HepG2 (cell line): ENCODE results near the gene ID4. TPM values are rescaled to one million over a fixed set of nuclear protein-coding genes. Genes with fewer than 3 reads are reported as not detected.

Experiments used
- ATAC-seq: fragments of 200-7000 bp; cut with Tn5 transposase; 3 replicates; pipeline ENCODE4 v1.9.1; 2020; ENCODE audit warnings: mild to moderate bottlenecking, moderate library complexity
- BruUV-seq: library from RNA; stranded (reverse); fragments of 400-500 nt; replicated peaks from 2 replicates; lab custom pipeline; 2021; lab: Mats Ljungman, UMichigan
- CTCF ChIA-PET: fragments of 300-600 bp; formaldehyde crosslinking; extraction: SDS; loops from one replicate; lab custom pipeline; 2021; ENCODE audit warnings: low total read pairs, inconsistent platforms, low intra/inter-chr PET ratio; lab: Yijun Ruan, JAX
- POLR2A ChIA-PET: fragments of 350-600 bp; sonication (Branson Sonifier 250); formaldehyde crosslinking; loops from one replicate; lab custom pipeline; 2020; ENCODE audit warnings: antibody characterized with exemption, inconsistent platforms; lab: Yijun Ruan, JAX
- DNase-seq: peaks from one replicate; pipeline ENCODE4 v3.0.0-alpha.2; 2015; ENCODE audit warnings: low spot score
- FAIRE-seq: peaks from 3 replicates; lab custom pipeline; 2011; peaks lifted over from hg19 to GRCh38; lab: Jason Lieb, UNC
- H2AFZ ChIP-seq: one replicate; pipeline ENCODE4 v1.6.1; 2011; ENCODE audit warnings: low read length, inconsistent platforms
- H3K27ac ChIP-seq: fragments of 300-600 bp; 3 replicates; pipeline ENCODE4 v1.8.0; 2011; ENCODE audit warnings: mixed run types, mild to moderate bottlenecking, mixed read lengths, low read length, inconsistent platforms; ENCODE audit not compliant: insufficient read depth; ENCODE audit errors: extremely low read length
- H3K27me3 ChIP-seq, 2 experiments: fragments of 200-600 bp in 1 of 2; 2 replicates in 1 of 2; 3 replicates in 1 of 2; pipeline versions ENCODE4 v1.6.0 to v1.8.0; 2011; ENCODE audit warnings: low read length in 2 of 2, mild to moderate bottlenecking in 2 of 2, moderate library complexity in 2 of 2, inconsistent platforms in 1 of 2; ENCODE audit not compliant: insufficient read depth in 2 of 2, control insufficient read depth in 1 of 2
- H3K36me3 ChIP-seq, 2 experiments: fragments of 200-600 bp in 1 of 2; replicated peaks in 1 of 2; 2 replicates in 1 of 2; 3 replicates in 1 of 2; pipeline versions ENCODE4 v1.5.1 to v1.8.0; 2011; ENCODE audit warnings: low read length in 2 of 2, inconsistent platforms in 1 of 2; ENCODE audit not compliant: insufficient read depth in 2 of 2, control insufficient read depth in 1 of 2
- H3K4me1 ChIP-seq: 2 replicates; pipeline ENCODE4 v1.5.1; 2012; ENCODE audit warnings: low read length, inconsistent platforms; ENCODE audit not compliant: insufficient read depth
- H3K4me2 ChIP-seq: 2 replicates; pipeline ENCODE4 v1.6.0; 2011; ENCODE audit warnings: low read depth, low read length, inconsistent platforms
- H3K4me3 ChIP-seq, 3 experiments: fragments of 200-600 bp in 1 of 3; sonication (generic), shearing (Covaris generic) in 1 of 3; replicated peaks in 1 of 3; 2 replicates each; pipeline ENCODE4 v1.5.1; 2011 to 2016; ENCODE audit warnings: low read length in 3 of 3, inconsistent platforms in 2 of 3, low read depth in 2 of 3, mild to moderate bottlenecking in 2 of 3, control low read depth in 1 of 3, mixed read lengths in 1 of 3; ENCODE audit not compliant: insufficient read depth in 1 of 3
- H3K79me2 ChIP-seq: one replicate; pipeline ENCODE4 v1.6.1; 2011; ENCODE audit warnings: low read length, inconsistent platforms; ENCODE audit not compliant: insufficient read depth
- H3K9ac ChIP-seq: 2 replicates; pipeline ENCODE4 v1.6.0; 2011; ENCODE audit warnings: mild to moderate bottlenecking, low read depth, low read length, inconsistent platforms; ENCODE audit not compliant: insufficient read depth
- H3K9me3 ChIP-seq: 2 replicates; pipeline ENCODE4 v1.5.1; 2012; ENCODE audit warnings: mild to moderate bottlenecking, low read length
- H4K20me1 ChIP-seq: 2 replicates; pipeline ENCODE4 v1.6.0; 2011; ENCODE audit warnings: inconsistent platforms, mild to moderate bottlenecking, low read length, moderate library complexity; ENCODE audit not compliant: insufficient read depth
- ATF1 ChIP-seq: IDR thresholded peaks from 2 replicates; pipeline ENCODE4 v1.6.1; 2016; ENCODE audit warnings: mild to moderate bottlenecking, control low read depth
- BCL6 ChIP-seq: IDR thresholded peaks from 2 replicates; pipeline ENCODE4 v1.6.1; 2016; ENCODE audit warnings: missing genetic modification reagents, missing compliant biosample characterization
- HMG20A ChIP-seq: IDR thresholded peaks from 2 replicates; pipeline ENCODE4 v1.6.1; 2016; ENCODE audit warnings: borderline replicate concordance
- MIXL1 ChIP-seq: IDR thresholded peaks from 2 replicates; pipeline ENCODE4 v1.6.1; 2016
- RAD21 ChIP-seq: fragments of 450-650 bp; formaldehyde crosslinking; IDR thresholded peaks from 2 replicates; pipeline ENCODE4 v1.5.0; 2020; ENCODE audit warnings: mild to moderate bottlenecking
- SMC3 ChIP-seq: IDR thresholded peaks from 2 replicates; pipeline ENCODE4 v1.6.1; 2011; ENCODE audit warnings: low read length, improper control_type of control experiment
- STAG1 ChIP-seq: sonication (generic); formaldehyde crosslinking; IDR thresholded peaks from 2 replicates; pipeline ENCODE4 v1.4.0; 2020; ENCODE audit warnings: missing genetic modification reagents
- WGBS: methylation state at CpG from one replicate; pipeline ENCODE4 v1.1.6; 2017; ENCODE audit warnings: low lambda C conversion rate; 5-methylcytosine and 5-hydroxymethylcytosine counted together
- in situ Hi-C: cut with HindIII; loops from 2 replicates; pipeline ENCODE4 v1.10.0; 2017; ENCODE audit warnings: low pct_unique_long_range_greater_than_20kb; ENCODE audit not compliant: extremely low pct_ligation_motif_present
- intact Hi-C: fragments of 100-400 bp; cut with micrococcal nuclease; formaldehyde crosslinking; loops from one replicate; pipeline ENCODE4 v1.10.0; 2022; ENCODE audit not compliant: unreplicated experiment
- polyA plus RNA-seq, 8 experiments: library from polyadenylated mRNA; depleted of rRNA in 3 of 8; stranded (reverse) in 7 of 8; unstranded in 1 of 8; fragments of >200 nt; fragmentation: Illumina TruSeq in 4 of 8; extraction: Trizol in 4 of 8; gene quantifications; 2 replicates each; pipeline versions ENCODE4 v1.2.1 to v1.2.3, GENCODE V29; 2011 to 2016; ENCODE audit warnings: low read depth in 4 of 8, missing spikeins in 1 of 8, mixed read lengths in 1 of 8; ENCODE audit not compliant: insufficient read depth in 1 of 8
- total RNA-seq, 5 experiments: library from RNA; depleted of rRNA; stranded (reverse); fragments of >200 nt; fragmentation: Illumina TruSeq; extraction: Trizol; gene quantifications; 2 replicates each; pipeline ENCODE4 v1.2.3, GENCODE V29; 2016; ENCODE audit warnings: low read depth in 1 of 5
- TF ChIP-seq, protein P1 (sequence below): sonication (generic); formaldehyde crosslinking; IDR thresholded peaks from 2 replicates; pipeline ENCODE4 v1.5.0; 2020; ENCODE audit warnings: mild to moderate bottlenecking, missing genetic modification reagents, moderate library complexity
- TF ChIP-seq, protein P2 (sequence below), 2 experiments: sonication (generic) in 1 of 2; formaldehyde crosslinking in 1 of 2; IDR thresholded peaks; 2 replicates each; pipeline versions ENCODE4 v1.4.0 to v1.6.1; 2016 to 2020; ENCODE audit warnings: borderline replicate concordance in 1 of 2, low read depth in 1 of 2, mild to moderate bottlenecking in 1 of 2, missing genetic modification reagents in 1 of 2
- TF ChIP-seq, protein P3 (sequence below): sonication (generic); formaldehyde crosslinking; IDR thresholded peaks from 2 replicates; pipeline ENCODE4 v1.4.0; 2020; ENCODE audit warnings: mild to moderate bottlenecking, missing genetic modification reagents
- TF ChIP-seq, protein P4 (sequence below): IDR thresholded peaks from 2 replicates; pipeline ENCODE4 v1.4.0; 2020; ENCODE audit warnings: mild to moderate bottlenecking, missing genetic modification reagents

ID4 gene
- total and polyA plus RNA-seq, 2 of the 13 experiments (the other 11 are each of a cell fraction or from before 2014, with no cell fraction given): 0.20 to 0.44 TPM

DNA sequence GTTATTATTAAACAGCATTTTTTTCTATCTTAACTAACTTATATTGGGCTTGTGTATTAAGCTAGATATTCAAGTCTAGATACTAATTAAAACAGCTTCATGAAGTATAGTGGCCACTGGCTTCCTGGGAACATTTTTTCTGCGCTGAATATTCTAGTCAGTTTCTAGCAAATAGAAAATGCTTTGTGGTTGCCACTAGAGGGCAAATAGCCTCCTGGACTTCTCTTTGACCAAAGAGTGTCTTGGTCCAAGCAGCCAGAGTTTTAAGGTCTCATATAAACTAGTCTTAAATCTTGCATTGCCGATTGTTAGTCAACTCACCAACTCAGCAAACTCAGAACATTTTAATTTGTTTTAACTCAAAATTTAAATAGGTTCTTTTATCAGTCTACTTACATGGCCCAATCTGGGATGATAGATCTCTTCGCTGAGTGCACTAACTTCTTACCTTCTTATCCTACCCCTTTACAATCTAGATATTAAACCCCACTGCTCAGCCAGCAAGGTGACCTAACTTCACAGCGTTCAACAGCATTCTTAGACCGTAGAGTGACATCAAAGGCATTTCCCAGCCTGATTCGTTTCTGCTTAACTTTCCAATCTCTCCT is 24.6 kb upstream of the ID4 start:
- POLR2A ChIA-PET: no interaction called here
- no TSS peak for BruUV-seq
- intact Hi-C loops: loop anchor here (1.0 kb wide), 1 partner anchor 40 kb away; no protein-coding TSS in a partner anchor
- Histone ChIP-seq H3K4me1 (peaks cover 26% of the 10 kb centered on the region), H3K9ac (no peak overlapping the region), H3K36me3 (no peaks in the 10 kb centered on the region), H2AFZ (no peak overlapping the region)
- peak; percentile 36 for FAIRE-seq
- peak; percentile 22; the same call in 1 of the 2 replicates for TF ChIP-seq ATF1 (CRISPR knock-in tag)
- TF ChIP-seq HMG20A: no peak
- TF ChIP-seq, protein P1, sequence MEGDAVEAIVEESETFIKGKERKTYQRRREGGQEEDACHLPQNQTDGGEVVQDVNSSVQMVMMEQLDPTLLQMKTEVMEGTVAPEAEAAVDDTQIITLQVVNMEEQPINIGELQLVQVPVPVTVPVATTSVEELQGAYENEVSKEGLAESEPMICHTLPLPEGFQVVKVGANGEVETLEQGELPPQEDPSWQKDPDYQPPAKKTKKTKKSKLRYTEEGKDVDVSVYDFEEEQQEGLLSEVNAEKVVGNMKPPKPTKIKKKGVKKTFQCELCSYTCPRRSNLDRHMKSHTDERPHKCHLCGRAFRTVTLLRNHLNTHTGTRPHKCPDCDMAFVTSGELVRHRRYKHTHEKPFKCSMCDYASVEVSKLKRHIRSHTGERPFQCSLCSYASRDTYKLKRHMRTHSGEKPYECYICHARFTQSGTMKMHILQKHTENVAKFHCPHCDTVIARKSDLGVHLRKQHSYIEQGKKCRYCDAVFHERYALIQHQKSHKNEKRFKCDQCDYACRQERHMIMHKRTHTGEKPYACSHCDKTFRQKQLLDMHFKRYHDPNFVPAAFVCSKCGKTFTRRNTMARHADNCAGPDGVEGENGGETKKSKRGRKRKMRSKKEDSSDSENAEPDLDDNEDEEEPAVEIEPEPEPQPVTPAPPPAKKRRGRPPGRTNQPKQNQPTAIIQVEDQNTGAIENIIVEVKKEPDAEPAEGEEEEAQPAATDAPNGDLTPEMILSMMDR (CRISPR knock-in tag): peak; percentile 67
- peak; percentile 38; the same call in 1 of the 2 replicates for TF ChIP-seq STAG1
- TF ChIP-seq MIXL1 (CRISPR knock-in tag): 0 out of 2 replicates have a peak, but pooled peaks have one; percentile 17
- peak; percentile 44; the same call in 1 of the 2 replicates for TF ChIP-seq RAD21 (CRISPR knock-in tag)
- TF ChIP-seq, protein P2, sequence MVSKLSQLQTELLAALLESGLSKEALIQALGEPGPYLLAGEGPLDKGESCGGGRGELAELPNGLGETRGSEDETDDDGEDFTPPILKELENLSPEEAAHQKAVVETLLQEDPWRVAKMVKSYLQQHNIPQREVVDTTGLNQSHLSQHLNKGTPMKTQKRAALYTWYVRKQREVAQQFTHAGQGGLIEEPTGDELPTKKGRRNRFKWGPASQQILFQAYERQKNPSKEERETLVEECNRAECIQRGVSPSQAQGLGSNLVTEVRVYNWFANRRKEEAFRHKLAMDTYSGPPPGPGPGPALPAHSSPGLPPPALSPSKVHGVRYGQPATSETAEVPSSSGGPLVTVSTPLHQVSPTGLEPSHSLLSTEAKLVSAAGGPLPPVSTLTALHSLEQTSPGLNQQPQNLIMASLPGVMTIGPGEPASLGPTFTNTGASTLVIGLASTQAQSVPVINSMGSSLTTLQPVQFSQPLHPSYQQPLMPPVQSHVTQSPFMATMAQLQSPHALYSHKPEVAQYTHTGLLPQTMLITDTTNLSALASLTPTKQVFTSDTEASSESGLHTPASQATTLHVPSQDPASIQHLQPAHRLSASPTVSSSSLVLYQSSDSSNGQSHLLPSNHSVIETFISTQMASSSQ (IDR thresholded peaks at IDR 0.05; ENCODE audit: low read depth): 0 out of 2 replicates have a peak, but pooled peaks have one; percentile 30
- TF ChIP-seq, protein P2 (CRISPR knock-in tag; IDR thresholded peaks at IDR 0.05; ENCODE audit: borderline replicate concordance): no peak
- TF ChIP-seq, protein P3, sequence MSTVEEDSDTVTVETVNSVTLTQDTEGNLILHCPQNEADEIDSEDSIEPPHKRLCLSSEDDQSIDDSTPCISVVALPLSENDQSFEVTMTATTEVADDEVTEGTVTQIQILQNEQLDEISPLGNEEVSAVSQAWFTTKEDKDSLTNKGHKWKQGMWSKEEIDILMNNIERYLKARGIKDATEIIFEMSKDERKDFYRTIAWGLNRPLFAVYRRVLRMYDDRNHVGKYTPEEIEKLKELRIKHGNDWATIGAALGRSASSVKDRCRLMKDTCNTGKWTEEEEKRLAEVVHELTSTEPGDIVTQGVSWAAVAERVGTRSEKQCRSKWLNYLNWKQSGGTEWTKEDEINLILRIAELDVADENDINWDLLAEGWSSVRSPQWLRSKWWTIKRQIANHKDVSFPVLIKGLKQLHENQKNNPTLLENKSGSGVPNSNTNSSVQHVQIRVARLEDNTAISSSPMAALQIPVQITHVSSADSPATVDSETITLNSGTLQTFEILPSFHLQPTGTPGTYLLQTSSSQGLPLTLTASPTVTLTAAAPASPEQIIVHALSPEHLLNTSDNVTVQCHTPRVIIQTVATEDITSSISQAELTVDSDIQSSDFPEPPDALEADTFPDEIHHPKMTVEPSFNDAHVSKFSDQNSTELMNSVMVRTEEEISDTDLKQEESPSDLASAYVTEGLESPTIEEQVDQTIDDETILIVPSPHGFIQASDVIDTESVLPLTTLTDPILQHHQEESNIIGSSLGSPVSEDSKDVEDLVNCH (CRISPR knock-in tag): no peak
- peak; percentile 65 for TF ChIP-seq SMC3
- TF ChIP-seq, protein P4, sequence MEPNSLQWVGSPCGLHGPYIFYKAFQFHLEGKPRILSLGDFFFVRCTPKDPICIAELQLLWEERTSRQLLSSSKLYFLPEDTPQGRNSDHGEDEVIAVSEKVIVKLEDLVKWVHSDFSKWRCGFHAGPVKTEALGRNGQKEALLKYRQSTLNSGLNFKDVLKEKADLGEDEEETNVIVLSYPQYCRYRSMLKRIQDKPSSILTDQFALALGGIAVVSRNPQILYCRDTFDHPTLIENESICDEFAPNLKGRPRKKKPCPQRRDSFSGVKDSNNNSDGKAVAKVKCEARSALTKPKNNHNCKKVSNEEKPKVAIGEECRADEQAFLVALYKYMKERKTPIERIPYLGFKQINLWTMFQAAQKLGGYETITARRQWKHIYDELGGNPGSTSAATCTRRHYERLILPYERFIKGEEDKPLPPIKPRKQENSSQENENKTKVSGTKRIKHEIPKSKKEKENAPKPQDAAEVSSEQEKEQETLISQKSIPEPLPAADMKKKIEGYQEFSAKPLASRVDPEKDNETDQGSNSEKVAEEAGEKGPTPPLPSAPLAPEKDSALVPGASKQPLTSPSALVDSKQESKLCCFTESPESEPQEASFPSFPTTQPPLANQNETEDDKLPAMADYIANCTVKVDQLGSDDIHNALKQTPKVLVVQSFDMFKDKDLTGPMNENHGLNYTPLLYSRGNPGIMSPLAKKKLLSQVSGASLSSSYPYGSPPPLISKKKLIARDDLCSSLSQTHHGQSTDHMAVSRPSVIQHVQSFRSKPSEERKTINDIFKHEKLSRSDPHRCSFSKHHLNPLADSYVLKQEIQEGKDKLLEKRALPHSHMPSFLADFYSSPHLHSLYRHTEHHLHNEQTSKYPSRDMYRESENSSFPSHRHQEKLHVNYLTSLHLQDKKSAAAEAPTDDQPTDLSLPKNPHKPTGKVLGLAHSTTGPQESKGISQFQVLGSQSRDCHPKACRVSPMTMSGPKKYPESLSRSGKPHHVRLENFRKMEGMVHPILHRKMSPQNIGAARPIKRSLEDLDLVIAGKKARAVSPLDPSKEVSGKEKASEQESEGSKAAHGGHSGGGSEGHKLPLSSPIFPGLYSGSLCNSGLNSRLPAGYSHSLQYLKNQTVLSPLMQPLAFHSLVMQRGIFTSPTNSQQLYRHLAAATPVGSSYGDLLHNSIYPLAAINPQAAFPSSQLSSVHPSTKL (CRISPR knock-in tag): peak; percentile 31
- TF ChIP-seq BCL6 (CRISPR knock-in tag): 0 out of 2 replicates have a peak, but pooled peaks have one; percentile 12
- TF ChIP-seq, all 625 proteins: peak for 9
- in situ Hi-C loops: no loop called here
- H3K27ac ChIP-seq: no peak overlapping the region
- peak; percentile 82 for ATAC-seq
- 0 out of 6 replicates have a peak overlapping the region, but pooled peaks of 1 of the 3 experiments have one; percentile 59 for H3K4me3 ChIP-seq
- peak overlapping the region; percentile 4; the same call in 1 of the 2 replicates for H3K4me2 ChIP-seq
- H3K27me3 ChIP-seq: no peaks in the 10 kb centered on the region
- no peaks in the 10 kb centered on the region for H4K20me1 ChIP-seq
- no peaks in the 10 kb centered on the region for H3K9me3 ChIP-seq
- CTCF ChIA-PET: interaction anchor here (2.5 kb wide), 1 partner anchor 39 kb away, joined by 15 read pairs; no protein-coding TSS in a partner anchor
- DNase-seq: peak; percentile 67
- no peaks in the 10 kb centered on the region for H3K79me2 ChIP-seq
- 22% methylated on average over 6 of the region's 6 CpGs for WGBS
